Measurements from ENCODE around the gene ESRRB. TPM values are rescaled to one million over a fixed set of nuclear protein-coding genes. Genes with fewer than 3 reads are reported as not detected.

The ESRRB gene
- total RNA-seq, 3 donors from 2014 or later: 0.16 to 0.44 TPM; not detected in 1

- no peak overlapping the region for H3K27ac ChIP-seq
- no peaks in the 10 kb centered on the region for H3K4me1 ChIP-seq
- TF ChIP-seq CTCF (IDR thresholded peaks at IDR 0.05) (no peak), POLR2AphosphoS5 (IDR thresholded peaks at IDR 0.05) (no peak), POLR2A (IDR thresholded peaks at IDR 0.05) (no peak)
- H3K36me3 ChIP-seq: no peaks in the 10 kb centered on the region
- no peaks in the 10 kb centered on the region for H3K9me3 ChIP-seq
- H3K27me3 ChIP-seq: no peaks in the 10 kb centered on the region
- intact Hi-C loops (cut with DNase I; ENCODE audit: low total_unique reads): no loop called here
- no peak for DNase-seq (ENCODE audit: low spot score in 2 of 2)
- no peak overlapping the region for H3K4me3 ChIP-seq
Observed at GRCh38 chr14:76428611-76429010, 52.7 kb downstream of the ESRRB start.

- no peak overlapping the region for H3K4me3 ChIP-seq
- TF ChIP-seq POLR2A (IDR thresholded peaks at IDR 0.05) (no peak), CTCF (IDR thresholded peaks at IDR 0.05) (no peak), POLR2AphosphoS5 (IDR thresholded peaks at IDR 0.05) (no peak)
- H3K27me3 ChIP-seq: no peaks in the 10 kb centered on the region
- no peaks in the 10 kb centered on the region for H3K4me1 ChIP-seq
- no peak overlapping the region for H3K27ac ChIP-seq
- intact Hi-C loops (cut with DNase I; ENCODE audit: low total_unique reads): no loop called here
- no peak for DNase-seq (ENCODE audit: low spot score in 2 of 2)
- no peaks in the 10 kb centered on the region for H3K36me3 ChIP-seq
- H3K9me3 ChIP-seq: no peaks in the 10 kb centered on the region
Observed at GRCh38 chr14:76430017-76430416, 54.1 kb downstream of the ESRRB start.

GRCh38 chr14:76430475-76430980 lies 54.6 kb downstream of the ESRRB start:
- Histone ChIP-seq H3K4me3 (no peak overlapping the region), H3K4me1 (no peaks in the 10 kb centered on the region), H3K27ac (no peak overlapping the region), H3K36me3 (no peaks in the 10 kb centered on the region), H3K27me3 (no peaks in the 10 kb centered on the region), H3K9me3 (no peaks in the 10 kb centered on the region)
- TF ChIP-seq CTCF (IDR thresholded peaks at IDR 0.05) (no peak), POLR2AphosphoS5 (IDR thresholded peaks at IDR 0.05) (no peak), POLR2A (IDR thresholded peaks at IDR 0.05) (no peak)
- DNase-seq (ENCODE audit: low spot score in 2 of 2): no peak
- intact Hi-C loops (cut with DNase I; ENCODE audit: low total_unique reads): no loop called here

GRCh38 chr14:76431538-76431937 lies 55.6 kb downstream of the ESRRB start:
- no peak for TF ChIP-seq POLR2A (IDR thresholded peaks at IDR 0.05)
- no peak for TF ChIP-seq POLR2AphosphoS5 (IDR thresholded peaks at IDR 0.05)
- no peak for TF ChIP-seq CTCF (IDR thresholded peaks at IDR 0.05)
- no peak for DNase-seq (ENCODE audit: low spot score in 2 of 2)
- H3K27ac ChIP-seq: no peak overlapping the region
- no peaks in the 10 kb centered on the region for H3K27me3 ChIP-seq
- H3K4me3 ChIP-seq: no peak overlapping the region
- no peaks in the 10 kb centered on the region for H3K9me3 ChIP-seq
- H3K4me1 ChIP-seq: no peaks in the 10 kb centered on the region
- H3K36me3 ChIP-seq: no peaks in the 10 kb centered on the region
- intact Hi-C loops (cut with DNase I; ENCODE audit: low total_unique reads): no loop called here

- no peak overlapping the region for H3K4me3 ChIP-seq
- TF ChIP-seq POLR2A (IDR thresholded peaks at IDR 0.05) (no peak), CTCF (IDR thresholded peaks at IDR 0.05) (no peak), POLR2AphosphoS5 (IDR thresholded peaks at IDR 0.05) (no peak)
- no peak for DNase-seq (ENCODE audit: low spot score in 2 of 2)
- no peak overlapping the region for H3K27ac ChIP-seq
- no peaks in the 10 kb centered on the region for H3K27me3 ChIP-seq
- intact Hi-C loops (cut with DNase I; ENCODE audit: low total_unique reads): no loop called here
- no peaks in the 10 kb centered on the region for H3K4me1 ChIP-seq
- no peaks in the 10 kb centered on the region for H3K36me3 ChIP-seq
- H3K9me3 ChIP-seq: no peaks in the 10 kb centered on the region
Observed at GRCh38 chr14:76432827-76433752, 57.2 kb downstream of the ESRRB start.

All from breast epithelium (tissue), 4 donors.